GM23248 (cell line): ENCODE results near the gene TRIM41. TPM values are rescaled to one million over a fixed set of nuclear protein-coding genes. Genes with fewer than 3 reads are reported as not detected.
A peak's percentile ranks its signal among the peaks of the same experiment; 100 is the strongest.

Experiments
- DNase-seq: peaks from one replicate; pipeline ENCODE4 v3.0.0-alpha.2; 2015
- H2AFZ ChIP-seq: fragments of 200-600 bp; sonication (generic); 2 replicates; pipeline ENCODE4 v1.6.1; 2016; ENCODE audit warnings: antibody characterized with exemption
- H3F3A ChIP-seq: fragments of 200-600 bp; sonication (generic); 2 replicates; pipeline ENCODE4 v1.6.1; 2016; ENCODE audit warnings: mild to moderate bottlenecking, antibody characterized with exemption, mixed run types; ENCODE audit not compliant: insufficient read depth
- H3K27ac ChIP-seq: fragments of 200-600 bp; sonication (generic); 2 replicates; pipeline ENCODE4 v1.5.1; 2016; ENCODE audit warnings: mild to moderate bottlenecking
- H3K27me3 ChIP-seq: fragments of 200-600 bp; sonication (generic); replicated peaks from 2 replicates; pipeline ENCODE4 v1.6.1; 2016; ENCODE audit warnings: mild to moderate bottlenecking; ENCODE audit not compliant: insufficient read depth
- H3K36me3 ChIP-seq: fragments of 200-600 bp; sonication (generic); 2 replicates; pipeline ENCODE4 v1.6.1; 2016; ENCODE audit warnings: low read depth, mild to moderate bottlenecking
- H3K4me1 ChIP-seq: fragments of 200-600 bp; sonication (generic); 2 replicates; pipeline ENCODE4 v1.6.1; 2016; ENCODE audit warnings: mild to moderate bottlenecking; ENCODE audit not compliant: insufficient read depth
- H3K4me2 ChIP-seq: fragments of 200-600 bp; sonication (generic); one replicate; pipeline ENCODE4 v1.6.1; 2016; ENCODE audit warnings: mild to moderate bottlenecking; ENCODE audit not compliant: unreplicated experiment
- H3K4me3 ChIP-seq: fragments of 200-600 bp; sonication (generic); 2 replicates; pipeline ENCODE4 v1.5.1; 2016; ENCODE audit warnings: mild to moderate bottlenecking
- H3K79me2 ChIP-seq: fragments of 200-600 bp; sonication (generic); 2 replicates; pipeline ENCODE4 v1.6.1; 2016; ENCODE audit warnings: mild to moderate bottlenecking; ENCODE audit not compliant: insufficient read depth
- H3K9ac ChIP-seq: fragments of 200-600 bp; sonication (generic); 2 replicates; pipeline ENCODE4 v1.6.1; 2016; ENCODE audit warnings: mild to moderate bottlenecking
- H3K9me2 ChIP-seq: fragments of 200-600 bp; sonication (generic); 2 replicates; pipeline ENCODE4 v1.6.1; 2016; ENCODE audit warnings: mixed run types, mild to moderate bottlenecking, moderate library complexity; ENCODE audit not compliant: insufficient read depth
- H3K9me3 ChIP-seq: fragments of 200-600 bp; sonication (generic); one replicate; pipeline ENCODE4 v1.6.1; 2017; ENCODE audit warnings: low read depth
- H4K20me1 ChIP-seq: fragments of 200-600 bp; sonication (generic); 2 replicates; pipeline ENCODE4 v1.6.0; 2016; ENCODE audit not compliant: insufficient read depth
- EZH2 ChIP-seq: fragments of 200-600 bp; sonication (generic); IDR thresholded peaks from 2 replicates; pipeline ENCODE4 v1.6.1; 2018; ENCODE audit warnings: antibody characterized with exemption, mild to moderate bottlenecking; ENCODE audit not compliant: insufficient read depth, poor library complexity, severe bottlenecking
- EZH2phosphoT487 ChIP-seq: fragments of 200-600 bp; sonication (generic); IDR thresholded peaks from 2 replicates; pipeline ENCODE4 v1.6.1; 2018; ENCODE audit warnings: antibody characterized with exemption, moderate library complexity, mild to moderate bottlenecking, low read depth; ENCODE audit not compliant: insufficient read depth
- WGBS, 2 experiments: methylation state at CpG; one replicate each; pipeline ENCODE4 v1.1.6; 2015 to 2017; ENCODE audit warnings: low lambda C conversion rate in 2 of 2, low coverage in 1 of 2; ENCODE audit errors: missing lambda C conversion rate in 2 of 2; 5-methylcytosine and 5-hydroxymethylcytosine counted together
- in situ Hi-C: fragments of 300-500 bp; cut with MboI; formaldehyde crosslinking; loops from 2 replicates; pipeline ENCODE4 v1.15.0; 2020
- polyA plus RNA-seq: library from polyadenylated mRNA; unstranded; fragments of >200 nt; fragmentation: Nextera tagmentation; extraction: Ambion mirVana; gene quantifications from 2 replicates; pipeline ENCODE4 v1.2.1, GENCODE V29; 2016
- total RNA-seq: library from RNA; depleted of rRNA; stranded (reverse); fragments of >200 nt; shearing (Covaris generic); gene quantifications from 2 replicates; pipeline ENCODE4 v1.2.3, GENCODE V29; 2014

Gene TRIM41
- total and polyA plus RNA-seq, 2 experiments from 2014 or later, result 3.8 to 18.6 TPM

DNA sequence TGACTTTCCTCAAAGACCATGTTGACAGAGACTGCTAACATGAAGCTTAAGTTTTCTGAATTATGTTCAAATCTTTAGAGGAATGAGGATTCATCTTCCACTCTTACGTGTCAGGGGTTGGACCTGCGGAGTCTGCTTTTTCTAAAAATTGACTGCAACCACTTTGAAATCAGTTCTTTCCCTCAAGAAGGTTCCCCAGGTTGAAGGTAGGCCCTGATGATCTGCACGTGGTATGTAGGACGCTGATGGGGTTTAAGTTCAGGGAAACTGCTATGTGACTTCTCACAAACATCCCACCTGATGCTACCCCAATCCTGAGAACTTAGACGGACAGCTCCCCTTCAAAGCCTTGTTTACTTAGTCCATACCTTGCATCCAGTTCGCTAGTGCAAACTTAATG lies 13.4 kb downstream of the TRIM41 start:
- Histone ChIP-seq H2AFZ (no peak overlapping the region), H4K20me1 (peaks cover 11% of the 10 kb centered on the region), H3K9me2 (no peaks in the 10 kb centered on the region), H3K36me3 (peaks cover 60% of the 10 kb centered on the region), H3K79me2 (peaks cover 49% of the 10 kb centered on the region), H3K27me3 (no peaks in the 10 kb centered on the region), H3K4me1 (peaks cover 11% of the 10 kb centered on the region), H3K4me2 (no peak overlapping the region), H3F3A (peaks cover 92% of the 10 kb centered on the region), H3K27ac (no peak overlapping the region), H3K9ac (no peak overlapping the region), H3K4me3 (no peak overlapping the region), H3K9me3 (no peaks in the 10 kb centered on the region)
- 78 to 85% methylated on average over 6 of the region's 6 CpGs for WGBS, 2 experiments
- DNase-seq, result no peak
- TF ChIP-seq EZH2 (no peak), EZH2phosphoT487 (no peak)
- in situ Hi-C loops, result no loop called here

DNA sequence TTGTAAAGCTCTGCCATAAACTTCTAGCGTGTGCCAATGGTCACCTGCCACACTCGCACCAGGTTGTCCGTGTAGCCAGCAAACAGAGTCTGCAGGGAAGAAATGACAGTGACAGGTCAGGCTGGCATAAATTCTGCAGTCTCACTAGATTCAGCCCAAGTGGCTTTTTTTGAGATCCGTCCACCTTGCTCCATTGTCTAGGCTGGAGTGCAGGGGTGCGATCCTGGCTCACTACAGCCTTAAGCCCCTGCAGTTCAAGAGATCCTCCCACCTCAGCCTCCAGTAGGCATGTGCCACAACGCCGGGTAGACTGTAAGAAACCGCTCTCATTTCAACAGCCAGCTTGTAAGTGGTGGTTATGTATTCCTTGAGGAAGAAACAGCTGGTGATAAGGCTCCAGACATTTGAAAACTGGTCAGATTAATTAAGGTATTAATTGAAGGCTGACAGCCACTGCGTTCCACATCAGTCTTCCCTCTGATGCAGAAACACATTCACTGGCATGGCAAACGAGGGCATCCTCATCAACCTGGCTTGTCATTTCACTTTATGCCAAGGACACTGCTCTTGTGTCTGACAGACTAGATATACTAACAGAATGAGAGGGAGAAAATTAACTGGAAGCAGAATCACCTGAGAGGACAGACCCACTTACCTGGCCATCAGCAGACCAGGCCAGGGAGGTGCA lies 14.0 kb downstream of the TRIM41 start:
- Histone ChIP-seq H3K4me3 (no peak overlapping the region), H4K20me1 (peaks cover 15% of the 10 kb centered on the region), H3K4me1 (peaks cover 16% of the 10 kb centered on the region), H3K9ac (no peak overlapping the region), H3F3A (peaks cover 92% of the 10 kb centered on the region), H3K36me3 (peaks cover 65% of the 10 kb centered on the region), H3K27ac (no peak overlapping the region), H2AFZ (no peak overlapping the region), H3K79me2 (peaks cover 55% of the 10 kb centered on the region), H3K9me3 (no peaks in the 10 kb centered on the region), H3K27me3 (no peaks in the 10 kb centered on the region), H3K9me2 (no peaks in the 10 kb centered on the region), H3K4me2 (no peak overlapping the region)
- in situ Hi-C loops, result no loop called here
- no peak for DNase-seq
- WGBS, 2 experiments, result 78 to 80% methylated on average over 10 of the region's 10 CpGs
- TF ChIP-seq EZH2 (no peak), EZH2phosphoT487 (no peak)

DNA sequence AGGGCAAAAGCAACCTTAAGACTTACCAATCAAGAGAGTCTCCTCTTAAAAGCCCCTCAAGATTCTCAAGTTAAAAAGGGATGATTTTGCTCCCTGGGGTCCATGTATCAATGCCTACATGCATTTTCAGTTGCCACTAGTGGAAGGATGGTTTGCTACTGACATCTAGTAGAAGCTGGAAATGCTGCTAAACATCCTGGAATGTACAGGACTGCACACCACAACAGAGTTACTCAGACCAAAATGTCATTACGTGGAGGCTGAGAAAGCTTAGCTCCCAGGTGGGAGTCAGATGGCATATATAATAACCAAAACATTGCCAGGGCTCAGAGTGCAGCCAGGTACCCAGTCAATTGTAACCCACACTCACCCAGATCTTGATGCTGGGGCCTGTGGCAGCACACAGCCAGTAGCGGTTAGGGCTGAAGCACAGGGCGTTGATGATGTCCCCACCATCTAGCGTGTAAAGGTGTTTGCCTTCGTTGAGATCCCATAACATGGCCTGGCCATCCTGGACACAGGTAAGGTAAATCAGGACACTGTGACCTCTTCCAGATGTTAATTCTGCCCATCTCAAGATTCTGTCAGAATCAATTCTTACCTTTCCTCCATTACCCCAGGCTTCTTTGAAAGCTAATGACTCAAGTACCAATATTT lies 14.8 kb downstream of the TRIM41 start:
- no peak overlapping the region for H3K4me3 ChIP-seq
- DNase-seq, result no peak
- peaks cover 62% of the 10 kb centered on the region for H3K79me2 ChIP-seq
- in situ Hi-C loops, result no loop called here
- H3K9me2 ChIP-seq, result no peaks in the 10 kb centered on the region
- H3K4me2 ChIP-seq, result no peak overlapping the region
- 93 to 95% methylated on average over 5 of the region's 5 CpGs for WGBS, 2 experiments
- H3K9me3 ChIP-seq, result no peaks in the 10 kb centered on the region
- TF ChIP-seq EZH2phosphoT487 (no peak), EZH2 (no peak)
- no peak overlapping the region for H2AFZ ChIP-seq
- peaks cover 18% of the 10 kb centered on the region for H3K4me1 ChIP-seq
- H4K20me1 ChIP-seq, result peaks cover 17% of the 10 kb centered on the region
- peaks cover 92% of the 10 kb centered on the region for H3F3A ChIP-seq
- H3K9ac ChIP-seq, result peak overlapping the region; percentile 23; the same call in 1 of the 2 replicates
- H3K36me3 ChIP-seq, result peaks cover 66% of the 10 kb centered on the region
- H3K27me3 ChIP-seq, result no peaks in the 10 kb centered on the region
- H3K27ac ChIP-seq, result peak overlapping the region; percentile 4; the same call in 1 of the 2 replicates

DNA sequence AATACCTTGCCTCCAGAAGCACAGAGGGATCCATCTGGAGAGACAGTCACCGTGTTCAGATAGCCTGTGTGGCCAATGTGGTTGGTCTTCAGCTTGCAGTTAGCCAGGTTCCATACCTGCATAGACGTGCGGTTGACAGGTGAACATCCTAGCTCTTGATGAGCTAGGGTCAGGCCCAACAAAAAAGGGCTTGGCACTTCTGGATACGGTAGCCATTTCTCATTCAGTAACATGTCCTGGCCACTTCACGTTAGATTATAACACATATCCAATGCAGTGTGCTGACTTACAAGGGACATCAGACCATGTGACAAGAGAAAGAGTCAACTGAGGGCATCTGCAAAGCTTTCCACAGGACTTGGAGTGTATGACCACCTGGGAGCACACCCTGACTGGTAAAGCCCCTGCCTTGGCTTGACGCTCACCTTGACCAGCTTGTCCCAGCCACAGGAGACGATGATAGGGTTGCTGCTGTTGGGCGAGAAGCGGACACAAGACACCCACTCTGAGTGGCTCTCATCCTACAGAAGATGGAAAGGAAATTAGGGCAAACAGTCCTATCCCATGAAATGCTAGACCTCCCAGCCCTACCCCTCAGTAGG lies 16.1 kb downstream of the TRIM41 start:
- H3K79me2 ChIP-seq, result peaks cover 72% of the 10 kb centered on the region
- H4K20me1 ChIP-seq, result peaks cover 17% of the 10 kb centered on the region
- H3K4me1 ChIP-seq, result peaks cover 18% of the 10 kb centered on the region
- H3K27ac ChIP-seq, result no peak overlapping the region
- in situ Hi-C loops, result no loop called here
- H3F3A ChIP-seq, result peaks cover 84% of the 10 kb centered on the region
- H2AFZ ChIP-seq, result no peak overlapping the region
- H3K9me3 ChIP-seq, result no peaks in the 10 kb centered on the region
- H3K27me3 ChIP-seq, result no peaks in the 10 kb centered on the region
- H3K9me2 ChIP-seq, result no peaks in the 10 kb centered on the region
- 88 to 91% methylated on average over 9 of the region's 9 CpGs for WGBS, 2 experiments
- no peak overlapping the region for H3K4me2 ChIP-seq
- DNase-seq, result no peak
- peaks cover 66% of the 10 kb centered on the region for H3K36me3 ChIP-seq
- H3K9ac ChIP-seq, result 0 out of 2 replicates have a peak overlapping the region, but pooled peaks have one; percentile 23
- no peak for TF ChIP-seq EZH2
- TF ChIP-seq EZH2phosphoT487, result no peak
- no peak overlapping the region for H3K4me3 ChIP-seq
